Gastrocnemius medialis (tissue), 4 donors: ENCODE results near the gene FERMT2.

Experiments used
- POLR2A ChIP-seq, 2 donors: fragments of 450-650 bp; IDR thresholded peaks; one replicate each; pipeline ENCODE4 v1.6.1; 2017; ENCODE audit warnings: antibody characterized with exemption in 2 of 2, mild to moderate bottlenecking in 2 of 2, moderate library complexity in 2 of 2
- TF ChIP-seq, protein P1 (sequence below), 5 experiments: fragments of 450-650 bp in 3 of 5; fragments of 200-600 bp in 2 of 5; sonication (generic) in 2 of 5; IDR thresholded peaks in 4 of 5; conservative IDR thresholded peaks in 1 of 5; 1 replicate in 4 of 5; 2 replicates in 1 of 5; pipeline ENCODE4 v1.5.1; 2016 to 2019; ENCODE audit warnings: antibody characterized with exemption in 5 of 5, mild to moderate bottlenecking in 3 of 5, moderate library complexity in 3 of 5

DNA sequence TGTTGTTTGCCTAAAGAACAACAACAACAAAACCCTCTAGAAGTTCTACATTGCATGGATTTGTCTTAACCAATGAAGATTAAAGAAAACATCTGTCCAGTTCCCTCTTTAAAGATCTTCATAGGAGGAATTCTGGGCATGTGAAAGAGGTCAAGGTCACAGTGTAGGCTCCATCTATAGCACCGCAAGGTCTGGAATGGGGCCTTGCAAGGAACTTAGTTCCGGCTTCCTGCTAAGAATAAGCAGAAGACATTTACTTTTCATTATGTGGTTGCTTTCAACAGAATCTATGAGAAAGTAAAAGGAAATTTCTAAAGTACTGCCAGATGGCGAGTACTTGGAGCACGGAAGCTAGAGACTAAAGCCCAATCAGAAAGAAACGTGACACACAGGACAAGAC lies 102.2 kb downstream of the FERMT2 start:
- TF ChIP-seq, protein P1, sequence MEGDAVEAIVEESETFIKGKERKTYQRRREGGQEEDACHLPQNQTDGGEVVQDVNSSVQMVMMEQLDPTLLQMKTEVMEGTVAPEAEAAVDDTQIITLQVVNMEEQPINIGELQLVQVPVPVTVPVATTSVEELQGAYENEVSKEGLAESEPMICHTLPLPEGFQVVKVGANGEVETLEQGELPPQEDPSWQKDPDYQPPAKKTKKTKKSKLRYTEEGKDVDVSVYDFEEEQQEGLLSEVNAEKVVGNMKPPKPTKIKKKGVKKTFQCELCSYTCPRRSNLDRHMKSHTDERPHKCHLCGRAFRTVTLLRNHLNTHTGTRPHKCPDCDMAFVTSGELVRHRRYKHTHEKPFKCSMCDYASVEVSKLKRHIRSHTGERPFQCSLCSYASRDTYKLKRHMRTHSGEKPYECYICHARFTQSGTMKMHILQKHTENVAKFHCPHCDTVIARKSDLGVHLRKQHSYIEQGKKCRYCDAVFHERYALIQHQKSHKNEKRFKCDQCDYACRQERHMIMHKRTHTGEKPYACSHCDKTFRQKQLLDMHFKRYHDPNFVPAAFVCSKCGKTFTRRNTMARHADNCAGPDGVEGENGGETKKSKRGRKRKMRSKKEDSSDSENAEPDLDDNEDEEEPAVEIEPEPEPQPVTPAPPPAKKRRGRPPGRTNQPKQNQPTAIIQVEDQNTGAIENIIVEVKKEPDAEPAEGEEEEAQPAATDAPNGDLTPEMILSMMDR (IDR thresholded peaks at IDR 0.05 in 4 of 5, conservative IDR thresholded peaks at IDR 0.05 in 1 of 5) = no peak
- no peak for TF ChIP-seq POLR2A (IDR thresholded peaks at IDR 0.05)
